A549 (cell line): ENCODE measurements around the gene RBMS3. TPM values are rescaled to one million over a fixed set of nuclear protein-coding genes. Genes with fewer than 3 reads are reported as not detected.

Experiments used
- ATAC-seq, 2 experiments: fragments of 200-7000 bp in 1 of 2; fragments of >200 bp in 1 of 2; cut with Nextera tagmentation in 1 of 2; cut with Tn5 transposase in 1 of 2; 3 replicates each; pipeline versions ENCODE4 v1.8.0 to v1.9.1; 2018 to 2020; ENCODE audit warnings: mild to moderate bottlenecking in 1 of 2, moderate library complexity in 1 of 2
- CTCF ChIA-PET: fragments of 300-600 bp; sonication (Branson Sonifier 250); formaldehyde crosslinking; extraction: SDS; loops from one replicate; lab custom pipeline; 2021; ENCODE audit warnings: antibody characterized with exemption, inconsistent platforms; lab: Yijun Ruan, JAX
- POLR2A ChIA-PET: fragments of 350-600 bp; formaldehyde crosslinking; extraction: SDS; loops from one replicate; lab custom pipeline; 2021; ENCODE audit warnings: antibody characterized with exemption, inconsistent platforms; lab: Yijun Ruan, JAX
- DNase-seq, 2 experiments: peaks; one replicate each; pipeline versions ENCODE4 v3.0.0 to v3.0.0-alpha.2; 2011 to 2016; ENCODE audit warnings: low read depth in 1 of 2, low spot score in 1 of 2
- FAIRE-seq: peaks from 2 replicates; lab custom pipeline; 2011; peaks lifted over from hg19 to GRCh38; lab: Jason Lieb, UNC
- H3K27ac ChIP-seq, 2 experiments: fragments of >200 bp; sonication (Bioruptor Twin); formaldehyde crosslinking; 3 replicates each; pipeline ENCODE4 v1.5.1; 2016 to 2017
- H3K4me1 ChIP-seq: fragments of >200 bp; sonication (Bioruptor Twin); formaldehyde crosslinking; 3 replicates; pipeline ENCODE4 v1.6.1; 2016
- H3K4me2 ChIP-seq: fragments of >200 bp; sonication (Bioruptor Twin); formaldehyde crosslinking; 3 replicates; pipeline ENCODE4 v1.6.1; 2016
- H3K4me3 ChIP-seq: fragments of >200 bp; sonication (Bioruptor Twin); formaldehyde crosslinking; 3 replicates; pipeline ENCODE4 v1.5.1; 2016
- H3K9me3 ChIP-seq: fragments of >200 bp; sonication (Bioruptor Twin); formaldehyde crosslinking; 3 replicates; pipeline ENCODE4 v1.6.1; 2016
- ATOH8 ChIP-seq: fragments of 250-450 bp; sonication (Bioruptor Pico); IDR thresholded peaks from 2 replicates; pipeline ENCODE4 v1.5.0; 2020; ENCODE audit warnings: low read depth, mild to moderate bottlenecking, moderate library complexity
- BCL3 ChIP-seq: fragments of >200 bp; sonication (Bioruptor Twin); formaldehyde crosslinking; IDR thresholded peaks from 3 replicates; pipeline ENCODE4 v1.6.1; 2016
- CBX8 ChIP-seq: fragments of 200-600 bp; sonication (generic); IDR thresholded peaks from 2 replicates; pipeline ENCODE4 v1.6.1; 2016
- EHMT2 ChIP-seq: fragments of 200-600 bp; sonication (generic); IDR thresholded peaks from 2 replicates; pipeline ENCODE4 v1.6.1; 2016; ENCODE audit warnings: antibody characterized with exemption, low read depth, mild to moderate bottlenecking, moderate library complexity
- ESRRA ChIP-seq: fragments of 150-350 bp; IDR thresholded peaks from 2 replicates; pipeline ENCODE4 v1.6.1; 2014; ENCODE audit warnings: mild to moderate bottlenecking, low read length, borderline replicate concordance
- GATA3 ChIP-seq: IDR thresholded peaks from 2 replicates; pipeline ENCODE4 v1.6.1; 2012; ENCODE audit warnings: borderline replicate concordance
- HDAC2 ChIP-seq: fragments of 200-600 bp; sonication (generic); IDR thresholded peaks from 2 replicates; pipeline ENCODE4 v1.6.1; 2016
- HOXA7 ChIP-seq: fragments of 250-450 bp; sonication (Bioruptor Pico); IDR thresholded peaks from 2 replicates; pipeline ENCODE4 v1.5.0; 2020; ENCODE audit warnings: mild to moderate bottlenecking, moderate library complexity
- HOXB13 ChIP-seq: fragments of 250-450 bp; sonication (Bioruptor Pico); IDR thresholded peaks from 2 replicates; pipeline ENCODE4 v1.5.0; 2020; ENCODE audit warnings: low read depth, mild to moderate bottlenecking, moderate library complexity
- HOXB5 ChIP-seq: fragments of 250-450 bp; sonication (Bioruptor Pico); IDR thresholded peaks from 2 replicates; pipeline ENCODE4 v1.5.0; 2020; ENCODE audit warnings: mild to moderate bottlenecking, moderate library complexity
- JUN ChIP-seq, 2 experiments: fragments of >200 bp; sonication (Bioruptor Twin); formaldehyde crosslinking; IDR thresholded peaks; 2 replicates in 1 of 2; 3 replicates in 1 of 2; pipeline ENCODE4 v1.6.1; 2016 to 2017
- JUNB ChIP-seq: fragments of >200 bp; sonication (Bioruptor Twin); formaldehyde crosslinking; IDR thresholded peaks from 2 replicates; pipeline ENCODE4 v1.6.1; 2016
- KDM5A ChIP-seq: fragments of 200-600 bp; sonication (generic); IDR thresholded peaks from 2 replicates; pipeline ENCODE4 v1.6.1; 2016; ENCODE audit warnings: antibody characterized with exemption, mild to moderate bottlenecking
- NR3C1 ChIP-seq: fragments of >200 bp; sonication (Bioruptor Twin); formaldehyde crosslinking; IDR thresholded peaks from 3 replicates; pipeline ENCODE4 v1.6.1; 2017
- PBX3 ChIP-seq: IDR thresholded peaks from 2 replicates; pipeline ENCODE4 v1.6.1; 2012
- PHF8 ChIP-seq: fragments of 200-600 bp; sonication (generic); IDR thresholded peaks from 2 replicates; pipeline ENCODE4 v1.6.1; 2016; ENCODE audit warnings: low read depth, mild to moderate bottlenecking, antibody characterized with exemption, moderate library complexity, borderline replicate concordance
- POLR2A ChIP-seq: IDR thresholded peaks from 2 replicates; pipeline ENCODE4 v1.6.1; 2012; ENCODE audit warnings: mild to moderate bottlenecking, low read length
- POLR2AphosphoS2 ChIP-seq: conservative IDR thresholded peaks from 2 replicates; pipeline ENCODE4 v1.6.1; 2012; ENCODE audit warnings: low read length, improper control_type of control experiment, inconsistent platforms
- RAD21 ChIP-seq, 2 experiments: fragments of >200 bp in 1 of 2; sonication (Bioruptor Twin) in 1 of 2; formaldehyde crosslinking in 1 of 2; IDR thresholded peaks in 1 of 2; conservative IDR thresholded peaks in 1 of 2; 2 replicates in 1 of 2; 3 replicates in 1 of 2; pipeline ENCODE4 v1.6.1; 2012 to 2018; ENCODE audit warnings: inconsistent platforms in 1 of 2
- RCOR1 ChIP-seq: fragments of 150-350 bp; IDR thresholded peaks from 2 replicates; pipeline ENCODE4 v1.6.1; 2014; ENCODE audit warnings: antibody characterized with exemption, low read length, low read depth
- RFX5 ChIP-seq: fragments of 450-650 bp; IDR thresholded peaks from 2 replicates; pipeline ENCODE4 v1.7.1; 2014; ENCODE audit warnings: antibody characterized with exemption, mild to moderate bottlenecking, moderate library complexity
- SMC3 ChIP-seq: fragments of >200 bp; sonication (Bioruptor Twin); formaldehyde crosslinking; IDR thresholded peaks from 3 replicates; pipeline ENCODE4 v1.6.1; 2018; ENCODE audit warnings: inconsistent platforms
- TP53 ChIP-seq: fragments of 250-450 bp; sonication (Bioruptor Pico); IDR thresholded peaks from 2 replicates; pipeline ENCODE4 v1.5.0; 2021; ENCODE audit warnings: mild to moderate bottlenecking, moderate library complexity
- ZC3H11A ChIP-seq: fragments of 450-650 bp; IDR thresholded peaks from 2 replicates; pipeline ENCODE4 v1.6.1; 2014; ENCODE audit warnings: antibody characterized with exemption, mild to moderate bottlenecking
- WGBS: methylation state at CpG from one replicate; pipeline ENCODE4 v1.1.6; 2017; ENCODE audit errors: missing lambda C conversion rate; 5-methylcytosine and 5-hydroxymethylcytosine counted together
- polyA plus RNA-seq, 4 experiments: library from polyadenylated mRNA; depleted of rRNA in 3 of 4; stranded (reverse); fragments of >200 nt; fragmentation: RNase III in 1 of 4; extraction: RNeasy Plus Mini Kit Qiagen cat#74134 plus additional on column Dnase treatment in 1 of 4; gene quantifications; 2 replicates in 3 of 4; 3 replicates in 1 of 4; pipeline ENCODE4 v1.2.3, GENCODE V29; 2011 to 2017
- TF ChIP-seq, protein P1 (sequence below): fragments of 150-350 bp; IDR thresholded peaks from 2 replicates; pipeline ENCODE4 v1.6.1; 2014; ENCODE audit warnings: low read depth, mild to moderate bottlenecking, low read length

The RBMS3 gene
- polyA plus RNA-seq, 2 of the 4 experiments (the other 2 are of a cell fraction) = 0.92 to 4.1 TPM

- TF ChIP-seq JUN (IDR thresholded peaks at IDR 0.05) = no peak
- no peak for TF ChIP-seq JUNB
- no peak for TF ChIP-seq RAD21 (conservative IDR thresholded peaks at IDR 0.05 in 1 of 2, IDR thresholded peaks at IDR 0.05 in 1 of 2)
- no peak for TF ChIP-seq BCL3
- no peak for ATAC-seq
- H3K4me2 ChIP-seq = no peak overlapping the region
- DNase-seq = no peak
- FAIRE-seq = no peak
- H3K27ac ChIP-seq = no peak overlapping the region
- 0 out of 3 replicates have a peak, but pooled peaks cover 2% of the 10 kb centered on the region for H3K9me3 ChIP-seq
- 39% methylated on average over 3 of the region's 3 CpGs for WGBS
- H3K4me3 ChIP-seq = no peak overlapping the region
- no peaks in the 10 kb centered on the region for H3K4me1 ChIP-seq
- ChIA-PET CTCF (interaction anchor here (1.6 kb wide), 1 partner anchor 15 kb away, joined by 4 read pairs; no protein-coding TSS in a partner anchor), POLR2A (no interaction called here)
These were observed 691.6 kb downstream of the RBMS3 start for GRCh38 chr3:29972320-29972993.

DNA sequence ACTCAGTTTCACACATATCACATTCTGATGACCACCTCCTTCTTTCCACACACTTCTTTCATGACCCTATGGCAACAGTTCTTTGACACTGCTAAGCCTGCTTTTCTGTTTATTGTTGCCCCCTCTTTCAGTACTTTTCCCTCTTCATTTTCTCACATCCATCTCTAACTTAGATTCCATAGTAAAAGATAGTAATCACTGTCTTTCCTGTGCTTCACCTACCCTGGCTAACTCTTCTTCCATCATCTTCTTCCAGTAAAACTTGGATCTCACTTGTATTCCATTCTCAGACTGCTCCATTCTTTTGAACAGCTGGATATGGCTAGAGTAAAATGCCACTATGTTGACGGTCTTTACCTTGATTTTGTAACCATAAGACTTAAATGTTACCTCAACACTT lies 692.9 kb downstream of the RBMS3 start:
- DNase-seq (no peak), FAIRE-seq (no peak), ATAC-seq (no peak)
- Histone ChIP-seq H3K9me3 (0 out of 3 replicates have a peak, but pooled peaks cover 2% of the 10 kb centered on the region), H3K27ac (no peak overlapping the region), H3K4me2 (no peak overlapping the region), H3K4me3 (no peak overlapping the region), H3K4me1 (no peaks in the 10 kb centered on the region)
- CTCF ChIA-PET = interaction anchor here (1.6 kb wide), 1 partner anchor 16 kb away, joined by 4 read pairs; no protein-coding TSS in a partner anchor
- WGBS = 93% methylated on average over 1 of the region's 1 CpG
- TF ChIP-seq RCOR1 (no peak), PHF8 (no peak), ATOH8 (CRISPR knock-in tag) (no peak), ESRRA (no peak), CBX8 (no peak), HOXB5 (no peak), SMC3 (no peak), GATA3 (no peak), POLR2AphosphoS2 (no peak), RFX5 (no peak), HDAC2 (no peak), TP53 (no peak), KDM5A (no peak), NR3C1 (no peak), EHMT2 (no peak), RAD21 (conservative IDR thresholded peaks at IDR 0.05 in 1 of 2, IDR thresholded peaks at IDR 0.05 in 1 of 2) (no peak), ZC3H11A (no peak), HOXB13 (CRISPR knock-in tag) (no peak)
- TF ChIP-seq, protein P1, sequence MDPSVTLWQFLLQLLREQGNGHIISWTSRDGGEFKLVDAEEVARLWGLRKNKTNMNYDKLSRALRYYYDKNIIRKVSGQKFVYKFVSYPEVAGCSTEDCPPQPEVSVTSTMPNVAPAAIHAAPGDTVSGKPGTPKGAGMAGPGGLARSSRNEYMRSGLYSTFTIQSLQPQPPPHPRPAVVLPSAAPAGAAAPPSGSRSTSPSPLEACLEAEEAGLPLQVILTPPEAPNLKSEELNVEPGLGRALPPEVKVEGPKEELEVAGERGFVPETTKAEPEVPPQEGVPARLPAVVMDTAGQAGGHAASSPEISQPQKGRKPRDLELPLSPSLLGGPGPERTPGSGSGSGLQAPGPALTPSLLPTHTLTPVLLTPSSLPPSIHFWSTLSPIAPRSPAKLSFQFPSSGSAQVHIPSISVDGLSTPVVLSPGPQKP = no peak
- POLR2A ChIA-PET = no interaction called here

- CTCF ChIA-PET = no interaction called here
- no peak for FAIRE-seq
- DNase-seq = no peak
- Histone ChIP-seq H3K4me3 (no peak overlapping the region), H3K4me2 (no peak overlapping the region), H3K27ac (no peak overlapping the region), H3K4me1 (no peaks in the 10 kb centered on the region), H3K9me3 (0 out of 3 replicates have a peak, but pooled peaks cover 2% of the 10 kb centered on the region)
- 80% methylated on average over 5 of the region's 5 CpGs for WGBS
- POLR2A ChIA-PET = no interaction called here
- ATAC-seq = no peak
- TF ChIP-seq PBX3 (no peak), POLR2A (no peak), NR3C1 (no peak), HOXA7 (CRISPR knock-in tag) (no peak), JUNB (no peak), RFX5 (no peak), GATA3 (no peak), ATOH8 (CRISPR knock-in tag) (no peak)
These were observed 696.0 kb downstream of the RBMS3 start for GRCh38 chr3:29976871-29977270.
